HEK293 (cell line): ENCODE results near the gene PGBD2.
"Not testable (repeated sequence)": the region's sequence is repeated elsewhere in the genome, so short reads cannot be mapped to it uniquely, and the experiment has no call there.

Source experiments
- BCL11A ChIP-seq: fragments of 450-650 bp; formaldehyde crosslinking; IDR thresholded peaks from 2 replicates; pipeline ENCODE4 v1.5.1; 2016; ENCODE audit warnings: low read depth, missing biosample characterization, missing genetic modification characterization
- SCRT1 ChIP-seq: fragments of 450-650 bp; formaldehyde crosslinking; IDR thresholded peaks from 2 replicates; pipeline ENCODE4 v1.5.1; 2016; ENCODE audit warnings: missing biosample characterization, missing genetic modification characterization, borderline replicate concordance
- YY2 ChIP-seq: fragments of 450-650 bp; formaldehyde crosslinking; IDR thresholded peaks from 2 replicates; pipeline ENCODE4 v1.5.1; 2016; ENCODE audit warnings: missing biosample characterization, missing genetic modification characterization
- ZEB2 ChIP-seq: fragments of 450-650 bp; formaldehyde crosslinking; IDR thresholded peaks from 2 replicates; pipeline ENCODE4 v1.5.1; 2016; ENCODE audit warnings: missing biosample characterization, missing genetic modification characterization
- ZFP37 ChIP-seq: fragments of 450-650 bp; formaldehyde crosslinking; IDR thresholded peaks from 2 replicates; pipeline ENCODE4 v1.5.1; 2016; ENCODE audit warnings: missing biosample characterization, missing genetic modification characterization
- ZNF114 ChIP-seq: fragments of 450-650 bp; formaldehyde crosslinking; IDR thresholded peaks from 2 replicates; pipeline ENCODE4 v1.5.0; 2017; ENCODE audit warnings: missing biosample characterization, missing genetic modification characterization
- ZNF707 ChIP-seq: fragments of 450-650 bp; formaldehyde crosslinking; IDR thresholded peaks from 2 replicates; pipeline ENCODE4 v1.5.1; 2016; ENCODE audit warnings: missing biosample characterization, missing genetic modification characterization
- ZNF768 ChIP-seq: fragments of 450-650 bp; formaldehyde crosslinking; IDR thresholded peaks from 2 replicates; pipeline ENCODE4 v1.5.1; 2018; ENCODE audit warnings: missing biosample characterization, mild to moderate bottlenecking, missing genetic modification characterization
- ZNF776 ChIP-seq: fragments of 450-650 bp; formaldehyde crosslinking; IDR thresholded peaks from 2 replicates; pipeline ENCODE4 v1.5.0; 2017; ENCODE audit warnings: missing biosample characterization, missing genetic modification characterization, borderline replicate concordance
- ZXDB ChIP-seq: fragments of 450-650 bp; formaldehyde crosslinking; IDR thresholded peaks from 2 replicates; pipeline ENCODE4 v1.5.1; 2016; ENCODE audit warnings: missing biosample characterization, missing genetic modification characterization
- TF ChIP-seq, protein P1 (sequence below): fragments of 450-650 bp; formaldehyde crosslinking; IDR thresholded peaks from 2 replicates; pipeline ENCODE4 v1.5.1; 2016; ENCODE audit warnings: missing biosample characterization, missing genetic modification characterization
- TF ChIP-seq, protein P2 (sequence below): fragments of 450-650 bp; formaldehyde crosslinking; IDR thresholded peaks from 2 replicates; pipeline ENCODE4 v1.5.1; 2016; ENCODE audit warnings: missing biosample characterization, missing genetic modification characterization
- TF ChIP-seq, protein P3 (sequence below): fragments of 450-650 bp; formaldehyde crosslinking; IDR thresholded peaks from 2 replicates; pipeline ENCODE4 v1.5.1; 2016; ENCODE audit warnings: missing biosample characterization, missing genetic modification characterization
- TF ChIP-seq, protein P4 (sequence below): fragments of 450-650 bp; formaldehyde crosslinking; IDR thresholded peaks from 2 replicates; pipeline ENCODE4 v1.5.1; 2016; ENCODE audit warnings: missing biosample characterization, missing genetic modification characterization, low read depth

DNA sequence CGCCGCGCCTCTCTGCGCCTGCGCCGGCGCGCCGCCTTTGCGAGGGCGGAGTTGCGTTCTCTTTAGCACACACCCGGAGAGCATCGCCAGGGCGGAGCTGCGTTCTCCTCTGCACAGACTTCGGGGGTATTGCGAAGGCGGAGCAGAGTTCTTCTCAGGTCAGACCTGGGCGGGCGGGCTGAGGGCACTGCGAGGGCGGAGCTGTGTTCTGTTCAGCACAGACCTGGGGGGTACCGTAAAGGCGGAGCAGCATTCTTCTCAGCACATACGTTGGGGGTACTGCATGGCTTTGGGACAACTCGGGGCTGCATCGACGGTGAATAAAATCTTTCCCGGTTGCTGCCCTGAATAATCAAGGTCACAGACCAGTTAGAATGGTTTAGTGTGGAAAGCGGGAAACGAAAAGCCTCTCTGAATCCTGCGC, 39.0 kb downstream of the PGBD2 start:
- not testable (repeated sequence) for TF ChIP-seq SCRT1 (tag by site-specific recombination); YY2 (tag by site-specific recombination); ZEB2 (tag by site-specific recombination); ZNF707 (tag by site-specific recombination); ZNF768; ZNF114 (tag by site-specific recombination); BCL11A (tag by site-specific recombination); ZXDB (tag by site-specific recombination); ZFP37; ZNF776
- TF ChIP-seq, protein P1, sequence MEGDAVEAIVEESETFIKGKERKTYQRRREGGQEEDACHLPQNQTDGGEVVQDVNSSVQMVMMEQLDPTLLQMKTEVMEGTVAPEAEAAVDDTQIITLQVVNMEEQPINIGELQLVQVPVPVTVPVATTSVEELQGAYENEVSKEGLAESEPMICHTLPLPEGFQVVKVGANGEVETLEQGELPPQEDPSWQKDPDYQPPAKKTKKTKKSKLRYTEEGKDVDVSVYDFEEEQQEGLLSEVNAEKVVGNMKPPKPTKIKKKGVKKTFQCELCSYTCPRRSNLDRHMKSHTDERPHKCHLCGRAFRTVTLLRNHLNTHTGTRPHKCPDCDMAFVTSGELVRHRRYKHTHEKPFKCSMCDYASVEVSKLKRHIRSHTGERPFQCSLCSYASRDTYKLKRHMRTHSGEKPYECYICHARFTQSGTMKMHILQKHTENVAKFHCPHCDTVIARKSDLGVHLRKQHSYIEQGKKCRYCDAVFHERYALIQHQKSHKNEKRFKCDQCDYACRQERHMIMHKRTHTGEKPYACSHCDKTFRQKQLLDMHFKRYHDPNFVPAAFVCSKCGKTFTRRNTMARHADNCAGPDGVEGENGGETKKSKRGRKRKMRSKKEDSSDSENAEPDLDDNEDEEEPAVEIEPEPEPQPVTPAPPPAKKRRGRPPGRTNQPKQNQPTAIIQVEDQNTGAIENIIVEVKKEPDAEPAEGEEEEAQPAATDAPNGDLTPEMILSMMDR (tag by site-specific recombination) = not testable (repeated sequence)
- TF ChIP-seq, protein P2, sequence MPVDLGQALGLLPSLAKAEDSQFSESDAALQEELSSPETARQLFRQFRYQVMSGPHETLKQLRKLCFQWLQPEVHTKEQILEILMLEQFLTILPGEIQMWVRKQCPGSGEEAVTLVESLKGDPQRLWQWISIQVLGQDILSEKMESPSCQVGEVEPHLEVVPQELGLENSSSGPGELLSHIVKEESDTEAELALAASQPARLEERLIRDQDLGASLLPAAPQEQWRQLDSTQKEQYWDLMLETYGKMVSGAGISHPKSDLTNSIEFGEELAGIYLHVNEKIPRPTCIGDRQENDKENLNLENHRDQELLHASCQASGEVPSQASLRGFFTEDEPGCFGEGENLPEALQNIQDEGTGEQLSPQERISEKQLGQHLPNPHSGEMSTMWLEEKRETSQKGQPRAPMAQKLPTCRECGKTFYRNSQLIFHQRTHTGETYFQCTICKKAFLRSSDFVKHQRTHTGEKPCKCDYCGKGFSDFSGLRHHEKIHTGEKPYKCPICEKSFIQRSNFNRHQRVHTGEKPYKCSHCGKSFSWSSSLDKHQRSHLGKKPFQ (tag by site-specific recombination) = not testable (repeated sequence)
- TF ChIP-seq, protein P3, sequence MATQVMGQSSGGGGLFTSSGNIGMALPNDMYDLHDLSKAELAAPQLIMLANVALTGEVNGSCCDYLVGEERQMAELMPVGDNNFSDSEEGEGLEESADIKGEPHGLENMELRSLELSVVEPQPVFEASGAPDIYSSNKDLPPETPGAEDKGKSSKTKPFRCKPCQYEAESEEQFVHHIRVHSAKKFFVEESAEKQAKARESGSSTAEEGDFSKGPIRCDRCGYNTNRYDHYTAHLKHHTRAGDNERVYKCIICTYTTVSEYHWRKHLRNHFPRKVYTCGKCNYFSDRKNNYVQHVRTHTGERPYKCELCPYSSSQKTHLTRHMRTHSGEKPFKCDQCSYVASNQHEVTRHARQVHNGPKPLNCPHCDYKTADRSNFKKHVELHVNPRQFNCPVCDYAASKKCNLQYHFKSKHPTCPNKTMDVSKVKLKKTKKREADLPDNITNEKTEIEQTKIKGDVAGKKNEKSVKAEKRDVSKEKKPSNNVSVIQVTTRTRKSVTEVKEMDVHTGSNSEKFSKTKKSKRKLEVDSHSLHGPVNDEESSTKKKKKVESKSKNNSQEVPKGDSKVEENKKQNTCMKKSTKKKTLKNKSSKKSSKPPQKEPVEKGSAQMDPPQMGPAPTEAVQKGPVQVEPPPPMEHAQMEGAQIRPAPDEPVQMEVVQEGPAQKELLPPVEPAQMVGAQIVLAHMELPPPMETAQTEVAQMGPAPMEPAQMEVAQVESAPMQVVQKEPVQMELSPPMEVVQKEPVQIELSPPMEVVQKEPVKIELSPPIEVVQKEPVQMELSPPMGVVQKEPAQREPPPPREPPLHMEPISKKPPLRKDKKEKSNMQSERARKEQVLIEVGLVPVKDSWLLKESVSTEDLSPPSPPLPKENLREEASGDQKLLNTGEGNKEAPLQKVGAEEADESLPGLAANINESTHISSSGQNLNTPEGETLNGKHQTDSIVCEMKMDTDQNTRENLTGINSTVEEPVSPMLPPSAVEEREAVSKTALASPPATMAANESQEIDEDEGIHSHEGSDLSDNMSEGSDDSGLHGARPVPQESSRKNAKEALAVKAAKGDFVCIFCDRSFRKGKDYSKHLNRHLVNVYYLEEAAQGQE = not testable (repeated sequence)
- TF ChIP-seq, protein P4, sequence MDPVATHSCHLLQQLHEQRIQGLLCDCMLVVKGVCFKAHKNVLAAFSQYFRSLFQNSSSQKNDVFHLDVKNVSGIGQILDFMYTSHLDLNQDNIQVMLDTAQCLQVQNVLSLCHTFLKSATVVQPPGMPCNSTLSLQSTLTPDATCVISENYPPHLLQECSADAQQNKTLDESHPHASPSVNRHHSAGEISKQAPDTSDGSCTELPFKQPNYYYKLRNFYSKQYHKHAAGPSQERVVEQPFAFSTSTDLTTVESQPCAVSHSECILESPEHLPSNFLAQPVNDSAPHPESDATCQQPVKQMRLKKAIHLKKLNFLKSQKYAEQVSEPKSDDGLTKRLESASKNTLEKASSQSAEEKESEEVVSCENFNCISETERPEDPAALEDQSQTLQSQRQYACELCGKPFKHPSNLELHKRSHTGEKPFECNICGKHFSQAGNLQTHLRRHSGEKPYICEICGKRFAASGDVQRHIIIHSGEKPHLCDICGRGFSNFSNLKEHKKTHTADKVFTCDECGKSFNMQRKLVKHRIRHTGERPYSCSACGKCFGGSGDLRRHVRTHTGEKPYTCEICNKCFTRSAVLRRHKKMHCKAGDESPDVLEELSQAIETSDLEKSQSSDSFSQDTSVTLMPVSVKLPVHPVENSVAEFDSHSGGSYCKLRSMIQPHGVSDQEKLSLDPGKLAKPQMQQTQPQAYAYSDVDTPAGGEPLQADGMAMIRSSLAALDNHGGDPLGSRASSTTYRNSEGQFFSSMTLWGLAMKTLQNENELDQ = not testable (repeated sequence)
